GM21515 (cell line): ENCODE data around the gene IGDCC3.
"Not testable (repeated sequence)": the region's sequence is repeated elsewhere in the genome, so short reads cannot be mapped to it uniquely, and the experiment has no call there.

Experiments used
- ATAC-seq: cut with Tn5 transposase; IDR thresholded peaks from one replicate; pipeline ENCODE4 v1.9.1; 2021; ENCODE audit not compliant: unreplicated experiment

The IGDCC3 gene

GRCh38 chr15:65371976-65372786 lies 5.6 kb downstream of the IGDCC3 start:
- ATAC-seq, result no peak

GRCh38 chr15:65370885-65371284 lies 6.9 kb downstream of the IGDCC3 start:
- ATAC-seq, result no peak

- no peak for ATAC-seq
Observed at GRCh38 chr15:65369651-65370050, 8.2 kb downstream of the IGDCC3 start.

DNA sequence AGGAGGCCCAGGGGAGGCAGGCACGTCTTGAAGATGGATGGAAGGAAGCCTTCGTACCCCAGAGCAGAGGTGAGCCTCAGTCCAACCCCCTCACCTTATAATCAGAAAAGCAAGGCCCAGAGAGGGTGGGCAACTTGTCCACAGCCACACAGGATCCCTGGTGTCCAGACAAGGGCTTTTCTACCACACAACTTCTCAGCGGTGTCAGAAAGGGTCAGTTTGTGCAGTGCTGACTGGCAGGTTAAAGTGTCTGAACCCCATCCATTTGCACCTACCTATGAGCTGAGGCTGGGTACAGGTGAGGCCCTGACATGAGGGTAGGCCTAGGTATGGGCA lies 8.6 kb downstream of the IGDCC3 start:
- ATAC-seq, result no peak

- no peak for ATAC-seq
Observed at GRCh38 chr15:65368302-65369211, 9.2 kb downstream of the IGDCC3 start.

DNA sequence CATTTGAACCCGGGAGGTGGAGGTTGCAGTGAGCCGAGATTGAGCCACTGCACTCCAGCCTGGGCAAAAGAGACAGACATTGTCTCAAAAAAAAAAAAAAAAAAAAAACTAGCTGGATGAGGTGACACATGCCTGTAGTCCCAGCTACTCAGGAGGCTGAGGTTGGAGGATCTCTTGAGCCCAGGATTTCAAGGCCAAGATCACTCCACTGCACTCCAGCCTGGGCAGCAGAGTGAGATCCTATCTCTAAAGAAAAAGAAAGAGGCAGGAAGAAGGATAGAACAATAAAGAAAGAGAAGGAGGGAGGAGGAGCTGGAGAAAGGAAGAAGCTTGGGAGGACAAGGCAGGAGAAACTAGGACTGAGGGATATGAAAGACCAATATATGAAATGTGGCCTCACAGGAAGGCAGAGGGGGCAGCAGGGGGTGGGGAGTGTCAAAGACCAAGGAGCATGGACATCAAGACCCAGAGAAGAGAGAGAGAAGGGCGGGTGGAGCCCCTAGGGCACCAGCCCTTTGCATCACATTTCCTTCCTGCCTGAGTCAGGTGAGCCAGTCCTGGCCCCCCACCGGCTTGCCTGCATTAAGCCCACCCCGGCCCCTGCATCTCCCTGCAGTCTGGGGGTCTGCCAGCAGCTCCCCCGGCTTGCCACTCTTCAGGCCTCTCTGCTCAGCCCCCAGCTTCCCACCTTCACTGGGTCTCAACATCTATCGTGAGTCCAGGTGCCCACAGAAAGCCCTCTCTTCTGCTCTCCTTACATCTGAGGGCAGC lies 11.5 kb downstream of the IGDCC3 start:
- ATAC-seq, result no peak

DNA sequence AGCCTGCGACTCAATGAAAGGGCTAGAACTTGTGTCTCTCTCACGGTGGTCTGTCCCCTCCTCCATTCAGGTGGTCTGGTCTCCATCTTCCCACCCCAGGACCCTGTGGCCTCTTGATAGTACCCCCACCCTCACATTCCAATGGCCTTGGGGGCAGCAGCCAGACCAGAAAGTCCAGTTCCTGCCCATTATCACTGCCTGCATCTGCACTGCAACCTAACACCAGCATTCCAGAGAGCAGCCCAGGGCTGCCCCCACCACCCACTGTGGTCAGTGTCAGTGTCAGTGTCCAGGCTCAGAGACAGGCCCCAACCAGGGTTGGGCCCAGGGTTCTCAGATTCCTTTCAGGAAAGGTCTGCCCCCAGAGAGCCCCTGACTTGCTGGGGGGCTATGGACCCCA lies 12.6 kb downstream of the IGDCC3 start:
- no peak for ATAC-seq

- ATAC-seq, result no peak
Observed at GRCh38 chr15:65363766-65364165, 14.0 kb downstream of the IGDCC3 start.

GRCh38 chr15:65363306-65363705 lies 14.5 kb downstream of the IGDCC3 start:
- no peak for ATAC-seq

DNA sequence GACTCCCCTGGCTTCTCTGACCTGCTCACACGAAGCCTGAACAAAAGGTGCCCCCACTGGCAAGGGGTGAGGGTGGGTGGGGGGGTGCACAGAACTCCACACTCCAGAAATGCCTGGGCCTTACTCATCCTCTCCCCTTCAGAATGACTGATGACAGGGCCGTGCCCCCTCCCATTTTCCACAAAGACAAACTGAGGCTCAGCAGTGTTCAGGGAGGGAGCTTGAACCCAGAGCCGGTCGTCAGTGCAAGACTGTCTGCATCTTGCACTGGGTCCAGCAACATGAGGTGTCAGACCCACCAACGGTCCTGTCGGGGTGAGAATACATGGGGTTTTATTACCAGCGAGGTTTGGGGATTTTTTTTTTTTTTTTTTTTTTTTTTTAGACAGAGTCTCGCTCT lies 15.3 kb downstream of the IGDCC3 start:
- ATAC-seq, result no peak

GRCh38 chr15:65361708-65362459 lies 15.9 kb downstream of the IGDCC3 start:
- ATAC-seq, result no peak

- no peak for ATAC-seq
Observed at GRCh38 chr15:65360506-65360905, 17.3 kb downstream of the IGDCC3 start.

- no peak for ATAC-seq
Observed at GRCh38 chr15:65355988-65356353, 21.8 kb downstream of the IGDCC3 start.

- ATAC-seq, result no peak
Observed at GRCh38 chr15:65355173-65355987, 22.4 kb downstream of the IGDCC3 start.

DNA sequence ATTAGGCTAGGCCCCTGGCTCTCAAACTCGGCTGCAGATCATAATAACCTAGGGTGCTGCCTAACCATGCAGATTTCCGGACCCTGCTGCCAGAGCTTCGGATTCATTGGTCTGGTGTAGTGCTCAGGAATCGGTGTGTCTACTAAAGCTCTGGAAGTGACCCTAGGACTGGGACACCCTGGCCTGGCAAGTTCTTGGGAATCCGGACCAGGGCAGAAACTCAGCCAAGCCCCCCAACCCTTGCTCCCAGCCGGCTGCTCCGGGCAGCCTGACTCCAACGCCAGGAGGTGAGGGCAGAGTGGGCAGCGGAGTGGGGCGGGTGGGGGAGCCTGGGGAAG lies 23.0 kb downstream of the IGDCC3 start:
- ATAC-seq, result no peak

- ATAC-seq, result not testable (repeated sequence)
Observed at GRCh38 chr15:65351972-65352371, 25.8 kb downstream of the IGDCC3 start.

DNA sequence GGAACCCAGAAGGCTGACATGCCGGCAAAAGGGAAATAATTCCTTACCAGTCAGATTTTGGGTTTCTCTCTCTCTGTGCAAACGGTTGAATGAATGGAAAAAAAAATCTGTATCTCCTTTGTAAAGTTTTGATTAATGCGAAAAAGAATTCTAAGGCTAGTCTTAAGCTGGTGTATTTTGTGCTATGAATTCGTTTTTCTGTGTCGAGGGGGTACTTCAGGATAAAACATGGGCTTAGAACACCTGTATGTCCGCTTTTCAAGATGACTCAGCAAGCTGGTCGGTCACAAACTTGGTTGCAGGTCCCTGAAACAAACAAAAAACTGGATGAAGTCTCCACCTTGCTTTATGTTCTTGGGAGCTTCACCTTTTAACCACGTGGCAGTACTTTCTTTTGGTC lies 28.5 kb downstream of the IGDCC3 start:
- ATAC-seq, result no peak

GRCh38 chr15:65347756-65348155 lies 30.0 kb downstream of the IGDCC3 start:
- not testable (repeated sequence) for ATAC-seq

- no peak for ATAC-seq
Observed at GRCh38 chr15:65346856-65347598, 30.8 kb downstream of the IGDCC3 start.
